ENCODE results near the gene SLC35G4. TPM values are rescaled to one million over a fixed set of nuclear protein-coding genes. Genes with fewer than 3 reads are reported as not detected.
"Not testable (repeated sequence)": the region's sequence is repeated elsewhere in the genome, so short reads cannot be mapped to it uniquely, and the experiment has no call there.

The SLC35G4 gene
- polyA plus RNA-seq, 4 donors = not detected

- no peaks in the 10 kb centered on the region for H3K27me3 ChIP-seq (ENCODE audit: control insufficient read depth in 3 of 3, insufficient read depth in 3 of 3, low read length in 3 of 3)
- no peaks in the 10 kb centered on the region for H3K36me3 ChIP-seq (ENCODE audit: control insufficient read depth in 3 of 3, insufficient read depth in 2 of 3, low read depth in 1 of 3, low read length in 3 of 3)
- no peak for FAIRE-seq
- no peaks in the 10 kb centered on the region for H3K4me1 ChIP-seq (ENCODE audit: control insufficient read depth in 3 of 3, insufficient read depth in 2 of 3, low read depth in 1 of 3, low read length in 2 of 3)
- DNase-seq = no peak
- no peak overlapping the region for H3K27ac ChIP-seq (ENCODE audit: low read depth in 1 of 3, low read length in 2 of 3)
- 75 to 78% (median 77%) methylated on average over 3 of the region's 3 CpGs for WGBS, 3 donors
- H3K4me3 ChIP-seq (ENCODE audit: low read depth in 1 of 3, low read length in 3 of 3) = no peak overlapping the region
- H3K9me3 ChIP-seq (ENCODE audit: control insufficient read depth in 2 of 2, insufficient read depth in 1 of 2, low read depth in 1 of 2, low read length in 1 of 2) = peaks cover 0 to 4% of the 10 kb centered on the region in 2 donors
Observed at GRCh38 chr18:11591957-11592356, 17.4 kb upstream of the SLC35G4 start.

- DNase-seq (no peak), FAIRE-seq (no peak)
- Histone ChIP-seq H3K27me3 (ENCODE audit: control insufficient read depth in 3 of 3, insufficient read depth in 3 of 3, low read length in 3 of 3) (no peaks in the 10 kb centered on the region), H3K4me1 (ENCODE audit: control insufficient read depth in 3 of 3, insufficient read depth in 2 of 3, low read depth in 1 of 3, low read length in 2 of 3) (no peaks in the 10 kb centered on the region), H3K27ac (ENCODE audit: low read depth in 1 of 3, low read length in 2 of 3) (no peak overlapping the region), H3K9me3 (ENCODE audit: control insufficient read depth in 2 of 2, insufficient read depth in 1 of 2, low read depth in 1 of 2, low read length in 1 of 2) (no peaks in the 10 kb centered on the region), H3K4me3 (ENCODE audit: low read depth in 1 of 3, low read length in 3 of 3) (no peak overlapping the region), H3K36me3 (ENCODE audit: control insufficient read depth in 3 of 3, insufficient read depth in 2 of 3, low read depth in 1 of 3, low read length in 3 of 3) (no peaks in the 10 kb centered on the region)
- 68 to 81% (median 78%) methylated on average over 3 of the region's 3 CpGs for WGBS, 3 donors
Observed at GRCh38 chr18:11600321-11600720, 9.1 kb upstream of the SLC35G4 start.

- Histone ChIP-seq H3K4me3 (ENCODE audit: low read depth in 1 of 3, low read length in 3 of 3) (no peak overlapping the region), H3K36me3 (ENCODE audit: control insufficient read depth in 3 of 3, insufficient read depth in 2 of 3, low read depth in 1 of 3, low read length in 3 of 3) (no peaks in the 10 kb centered on the region), H3K4me1 (ENCODE audit: control insufficient read depth in 3 of 3, insufficient read depth in 2 of 3, low read depth in 1 of 3, low read length in 2 of 3) (no peaks in the 10 kb centered on the region), H3K9me3 (ENCODE audit: control insufficient read depth in 2 of 2, insufficient read depth in 1 of 2, low read depth in 1 of 2, low read length in 1 of 2) (no peaks in the 10 kb centered on the region), H3K27me3 (ENCODE audit: control insufficient read depth in 3 of 3, insufficient read depth in 3 of 3, low read length in 3 of 3) (no peaks in the 10 kb centered on the region), H3K27ac (ENCODE audit: low read depth in 1 of 3, low read length in 2 of 3) (no peak overlapping the region)
- 30 to 48% (median 42%) methylated on average over 2 of the region's 2 CpGs for WGBS, 3 donors
- FAIRE-seq (no peak), DNase-seq (no peak)
Observed at GRCh38 chr18:11607906-11608305, 1.5 kb upstream of the SLC35G4 start.

GRCh38 chr18:11608618-11609017 is 778 bp upstream of the SLC35G4 start:
- not testable (repeated sequence) for H3K9me3 ChIP-seq (ENCODE audit: control insufficient read depth in 2 of 2, insufficient read depth in 1 of 2, low read depth in 1 of 2, low read length in 1 of 2); H3K36me3 ChIP-seq (ENCODE audit: control insufficient read depth in 3 of 3, insufficient read depth in 2 of 3, low read depth in 1 of 3, low read length in 3 of 3); H3K4me1 ChIP-seq (ENCODE audit: control insufficient read depth in 3 of 3, insufficient read depth in 2 of 3, low read depth in 1 of 3, low read length in 2 of 3); DNase-seq; H3K27ac ChIP-seq (ENCODE audit: low read depth in 1 of 3, low read length in 2 of 3); FAIRE-seq; H3K4me3 ChIP-seq (ENCODE audit: low read depth in 1 of 3, low read length in 3 of 3); H3K27me3 ChIP-seq (ENCODE audit: control insufficient read depth in 3 of 3, insufficient read depth in 3 of 3, low read length in 3 of 3)
- 79 to 90% (median 90%) methylated on average over 2 to 18 of the region's 19 CpGs for WGBS, 3 donors

- H3K4me1 ChIP-seq (ENCODE audit: control insufficient read depth in 3 of 3, insufficient read depth in 2 of 3, low read depth in 1 of 3, low read length in 2 of 3); FAIRE-seq; H3K27me3 ChIP-seq (ENCODE audit: control insufficient read depth in 3 of 3, insufficient read depth in 3 of 3, low read length in 3 of 3); H3K9me3 ChIP-seq (ENCODE audit: control insufficient read depth in 2 of 2, insufficient read depth in 1 of 2, low read depth in 1 of 2, low read length in 1 of 2); DNase-seq; H3K27ac ChIP-seq (ENCODE audit: low read depth in 1 of 3, low read length in 2 of 3); H3K36me3 ChIP-seq (ENCODE audit: control insufficient read depth in 3 of 3, insufficient read depth in 2 of 3, low read depth in 1 of 3, low read length in 3 of 3); H3K4me3 ChIP-seq (ENCODE audit: low read depth in 1 of 3, low read length in 3 of 3): not testable (repeated sequence)
- WGBS, 3 donors = 93 to 95% (median 94%) methylated on average over 11 to 18 of the region's 18 CpGs
Observed at GRCh38 chr18:11613073-11613472, 3.7 kb downstream of the SLC35G4 start.

GRCh38 chr18:11613611-11614010 is 4.2 kb downstream of the SLC35G4 start:
- not testable (repeated sequence) for FAIRE-seq; H3K9me3 ChIP-seq (ENCODE audit: control insufficient read depth in 2 of 2, insufficient read depth in 1 of 2, low read depth in 1 of 2, low read length in 1 of 2); H3K36me3 ChIP-seq (ENCODE audit: control insufficient read depth in 3 of 3, insufficient read depth in 2 of 3, low read depth in 1 of 3, low read length in 3 of 3); H3K4me3 ChIP-seq (ENCODE audit: low read depth in 1 of 3, low read length in 3 of 3); H3K27me3 ChIP-seq (ENCODE audit: control insufficient read depth in 3 of 3, insufficient read depth in 3 of 3, low read length in 3 of 3); H3K27ac ChIP-seq (ENCODE audit: low read depth in 1 of 3, low read length in 2 of 3); H3K4me1 ChIP-seq (ENCODE audit: control insufficient read depth in 3 of 3, insufficient read depth in 2 of 3, low read depth in 1 of 3, low read length in 2 of 3); DNase-seq
- 83 to 93% (median 88%) methylated on average over 9 to 23 of the region's 23 CpGs for WGBS, 3 donors

- H3K27ac ChIP-seq (ENCODE audit: low read depth in 1 of 3, low read length in 2 of 3); H3K9me3 ChIP-seq (ENCODE audit: control insufficient read depth in 2 of 2, insufficient read depth in 1 of 2, low read depth in 1 of 2, low read length in 1 of 2); H3K36me3 ChIP-seq (ENCODE audit: control insufficient read depth in 3 of 3, insufficient read depth in 2 of 3, low read depth in 1 of 3, low read length in 3 of 3); H3K27me3 ChIP-seq (ENCODE audit: control insufficient read depth in 3 of 3, insufficient read depth in 3 of 3, low read length in 3 of 3); H3K4me1 ChIP-seq (ENCODE audit: control insufficient read depth in 3 of 3, insufficient read depth in 2 of 3, low read depth in 1 of 3, low read length in 2 of 3); DNase-seq; FAIRE-seq; H3K4me3 ChIP-seq (ENCODE audit: low read depth in 1 of 3, low read length in 3 of 3): not testable (repeated sequence)
- 79 to 89% (median 83%) methylated on average over 12 to 21 of the region's 21 CpGs for WGBS, 3 donors
Observed at GRCh38 chr18:11614042-11614441, 4.6 kb downstream of the SLC35G4 start.

- not testable (repeated sequence) for H3K9me3 ChIP-seq (ENCODE audit: control insufficient read depth in 2 of 2, insufficient read depth in 1 of 2, low read depth in 1 of 2, low read length in 1 of 2); DNase-seq; H3K27me3 ChIP-seq (ENCODE audit: control insufficient read depth in 3 of 3, insufficient read depth in 3 of 3, low read length in 3 of 3); H3K27ac ChIP-seq (ENCODE audit: low read depth in 1 of 3, low read length in 2 of 3); FAIRE-seq; H3K4me1 ChIP-seq (ENCODE audit: control insufficient read depth in 3 of 3, insufficient read depth in 2 of 3, low read depth in 1 of 3, low read length in 2 of 3); H3K4me3 ChIP-seq (ENCODE audit: low read depth in 1 of 3, low read length in 3 of 3); H3K36me3 ChIP-seq (ENCODE audit: control insufficient read depth in 3 of 3, insufficient read depth in 2 of 3, low read depth in 1 of 3, low read length in 3 of 3)
- 77 to 92% (median 91%) methylated on average over 4 to 6 of the region's 6 CpGs for WGBS, 3 donors
Observed at GRCh38 chr18:11614981-11615380, 5.6 kb downstream of the SLC35G4 start.

- not testable (repeated sequence) for DNase-seq; H3K9me3 ChIP-seq (ENCODE audit: control insufficient read depth in 2 of 2, insufficient read depth in 1 of 2, low read depth in 1 of 2, low read length in 1 of 2); H3K27me3 ChIP-seq (ENCODE audit: control insufficient read depth in 3 of 3, insufficient read depth in 3 of 3, low read length in 3 of 3); FAIRE-seq; H3K27ac ChIP-seq (ENCODE audit: low read depth in 1 of 3, low read length in 2 of 3); H3K36me3 ChIP-seq (ENCODE audit: control insufficient read depth in 3 of 3, insufficient read depth in 2 of 3, low read depth in 1 of 3, low read length in 3 of 3); H3K4me1 ChIP-seq (ENCODE audit: control insufficient read depth in 3 of 3, insufficient read depth in 2 of 3, low read depth in 1 of 3, low read length in 2 of 3); H3K4me3 ChIP-seq (ENCODE audit: low read depth in 1 of 3, low read length in 3 of 3)
- 95 to 99% (median 96%) methylated on average over 16 to 23 of the region's 23 CpGs for WGBS, 3 donors
Observed at GRCh38 chr18:11647310-11647709, 37.9 kb downstream of the SLC35G4 start.

All from small intestine (tissue), 7 donors.